ENCODE data around the gene ORMDL1.
A peak's percentile ranks its signal among the peaks of the same experiment; 100 is the strongest.

Gene ORMDL1

GRCh38 chr2:189798312-189799029, 14.3 kb upstream of the ORMDL1 start:
- H3K4me3 ChIP-seq (ENCODE audit: low read depth, low read length), result no peak overlapping the region
- DNase-seq (ENCODE audit: low read depth), result peak; percentile 12
- peak; percentile 33 for TF ChIP-seq CTCF (IDR thresholded peaks at IDR 0.05; ENCODE audit: low read depth, low read length, missing control alignments)

GRCh38 chr2:189797902-189798301, 13.8 kb upstream of the ORMDL1 start:
- H3K4me3 ChIP-seq (ENCODE audit: low read depth, low read length), result no peak overlapping the region

GRCh38 chr2:189794310-189794709, 10.2 kb upstream of the ORMDL1 start:
- TF ChIP-seq CTCF (IDR thresholded peaks at IDR 0.05; ENCODE audit: low read depth, low read length, missing control alignments), result no peak
- no peak overlapping the region for H3K4me3 ChIP-seq (ENCODE audit: low read depth, low read length)
- DNase-seq (ENCODE audit: low read depth), result no peak

More at GRCh38 chr2:189797902-189798301, 13.8 kb upstream of the ORMDL1 start:
- DNase-seq (ENCODE audit: low read depth), result no peak
- TF ChIP-seq CTCF (IDR thresholded peaks at IDR 0.05; ENCODE audit: low read depth, low read length, missing control alignments), result no peak

GRCh38 chr2:189791338-189792042, 7.4 kb upstream of the ORMDL1 start:
- no peak for TF ChIP-seq CTCF (IDR thresholded peaks at IDR 0.05; ENCODE audit: low read depth, low read length, missing control alignments)
- DNase-seq (ENCODE audit: low read depth), result no peak

GRCh38 chr2:189783451-189783926, 650 bp downstream of the ORMDL1 start:
- H3K4me3 ChIP-seq (ENCODE audit: low read depth, low read length), result peak overlapping the region; percentile 69
- no peak for DNase-seq (ENCODE audit: low read depth)
- no peak for TF ChIP-seq CTCF (IDR thresholded peaks at IDR 0.05; ENCODE audit: low read depth, low read length, missing control alignments)

More at GRCh38 chr2:189791338-189792042, 7.4 kb upstream of the ORMDL1 start:
- no peak overlapping the region for H3K4me3 ChIP-seq (ENCODE audit: low read depth, low read length)

GRCh38 chr2:189782221-189782671, 1.9 kb downstream of the ORMDL1 start:
- TF ChIP-seq CTCF (IDR thresholded peaks at IDR 0.05; ENCODE audit: low read depth, low read length, missing control alignments), result no peak
- H3K4me3 ChIP-seq (ENCODE audit: low read depth, low read length), result peak overlapping the region; percentile 69
- no peak for DNase-seq (ENCODE audit: low read depth)

Measured in GM12864 (cell line).